Measurements from ENCODE around the gene OBI1.

Gene OBI1

GRCh38 chr13:78596736-78597601, 62.0 kb downstream of the OBI1 start:
- TF ChIP-seq CTCF (conservative IDR thresholded peaks at IDR 0.05; ENCODE audit: control insufficient read depth, insufficient read depth, low read depth, low read length), result no peak
- no peak overlapping the region for H3K4me3 ChIP-seq (ENCODE audit: control insufficient read depth, low read depth, low read length)
- no peak for DNase-seq (ENCODE audit: low read depth)

- no peak for TF ChIP-seq CTCF (conservative IDR thresholded peaks at IDR 0.05; ENCODE audit: control insufficient read depth, insufficient read depth, low read depth, low read length)
- no peak for DNase-seq (ENCODE audit: low read depth)
- no peak overlapping the region for H3K4me3 ChIP-seq (ENCODE audit: control insufficient read depth, low read depth, low read length)
Observed at GRCh38 chr13:78596399-78596735, 62.6 kb downstream of the OBI1 start.

- DNase-seq (ENCODE audit: low read depth), result no peak
- H3K4me3 ChIP-seq (ENCODE audit: control insufficient read depth, low read depth, low read length), result no peak overlapping the region
- TF ChIP-seq CTCF (conservative IDR thresholded peaks at IDR 0.05; ENCODE audit: control insufficient read depth, insufficient read depth, low read depth, low read length), result no peak
Observed at GRCh38 chr13:78595495-78596398, 63.2 kb downstream of the OBI1 start.

GRCh38 chr13:78594456-78594975, 64.4 kb downstream of the OBI1 start:
- no peak for DNase-seq (ENCODE audit: low read depth)
- TF ChIP-seq CTCF (conservative IDR thresholded peaks at IDR 0.05; ENCODE audit: control insufficient read depth, insufficient read depth, low read depth, low read length), result no peak
- H3K4me3 ChIP-seq (ENCODE audit: control insufficient read depth, low read depth, low read length), result no peak overlapping the region

GRCh38 chr13:78593652-78594455, 65.1 kb downstream of the OBI1 start:
- DNase-seq (ENCODE audit: low read depth), result no peak
- no peak overlapping the region for H3K4me3 ChIP-seq (ENCODE audit: control insufficient read depth, low read depth, low read length)
- no peak for TF ChIP-seq CTCF (conservative IDR thresholded peaks at IDR 0.05; ENCODE audit: control insufficient read depth, insufficient read depth, low read depth, low read length)

- no peak overlapping the region for H3K4me3 ChIP-seq (ENCODE audit: control insufficient read depth, low read depth, low read length)
- no peak for DNase-seq (ENCODE audit: low read depth)
- no peak for TF ChIP-seq CTCF (conservative IDR thresholded peaks at IDR 0.05; ENCODE audit: control insufficient read depth, insufficient read depth, low read depth, low read length)
Observed at GRCh38 chr13:78593129-78593528, 65.8 kb downstream of the OBI1 start.
